A549 (cell line): ENCODE data around the gene FAM13A. TPM values are rescaled to one million over a fixed set of nuclear protein-coding genes. Genes with fewer than 3 reads are reported as not detected.

Experiments used
- ATAC-seq, 2 experiments: fragments of 200-7000 bp in 1 of 2; fragments of >200 bp in 1 of 2; cut with Nextera tagmentation in 1 of 2; cut with Tn5 transposase in 1 of 2; 3 replicates each; pipeline versions ENCODE4 v1.8.0 to v1.9.1; 2018 to 2020; ENCODE audit warnings: mild to moderate bottlenecking in 1 of 2, moderate library complexity in 1 of 2
- CTCF ChIA-PET: fragments of 300-600 bp; sonication (Branson Sonifier 250); formaldehyde crosslinking; extraction: SDS; loops from one replicate; lab custom pipeline; 2021; ENCODE audit warnings: antibody characterized with exemption, inconsistent platforms; lab: Yijun Ruan, JAX
- POLR2A ChIA-PET: fragments of 350-600 bp; formaldehyde crosslinking; extraction: SDS; loops from one replicate; lab custom pipeline; 2021; ENCODE audit warnings: antibody characterized with exemption, inconsistent platforms; lab: Yijun Ruan, JAX
- DNase-seq, 2 experiments: peaks; one replicate each; pipeline versions ENCODE4 v3.0.0 to v3.0.0-alpha.2; 2011 to 2016; ENCODE audit warnings: low read depth in 1 of 2, low spot score in 1 of 2
- FAIRE-seq: peaks from 2 replicates; lab custom pipeline; 2011; peaks lifted over from hg19 to GRCh38; lab: Jason Lieb, UNC
- H3K27ac ChIP-seq, 2 experiments: fragments of >200 bp; sonication (Bioruptor Twin); formaldehyde crosslinking; 3 replicates each; pipeline ENCODE4 v1.5.1; 2016 to 2017
- H3K4me1 ChIP-seq: fragments of >200 bp; sonication (Bioruptor Twin); formaldehyde crosslinking; 3 replicates; pipeline ENCODE4 v1.6.1; 2016
- H3K4me2 ChIP-seq: fragments of >200 bp; sonication (Bioruptor Twin); formaldehyde crosslinking; 3 replicates; pipeline ENCODE4 v1.6.1; 2016
- H3K4me3 ChIP-seq: fragments of >200 bp; sonication (Bioruptor Twin); formaldehyde crosslinking; 3 replicates; pipeline ENCODE4 v1.5.1; 2016
- H3K9me3 ChIP-seq: fragments of >200 bp; sonication (Bioruptor Twin); formaldehyde crosslinking; 3 replicates; pipeline ENCODE4 v1.6.1; 2016
- ATOH8 ChIP-seq: fragments of 250-450 bp; sonication (Bioruptor Pico); IDR thresholded peaks from 2 replicates; pipeline ENCODE4 v1.5.0; 2020; ENCODE audit warnings: low read depth, mild to moderate bottlenecking, moderate library complexity
- BHLHE40 ChIP-seq: IDR thresholded peaks from 2 replicates; pipeline ENCODE4 v1.6.1; 2012; ENCODE audit warnings: low read depth, low read length, inconsistent platforms
- CBX2 ChIP-seq: fragments of 200-600 bp; sonication (generic); IDR thresholded peaks from 2 replicates; pipeline ENCODE4 v1.6.1; 2016; ENCODE audit warnings: low read depth, mild to moderate bottlenecking, borderline replicate concordance
- CBX8 ChIP-seq: fragments of 200-600 bp; sonication (generic); IDR thresholded peaks from 2 replicates; pipeline ENCODE4 v1.6.1; 2016
- CHD2 ChIP-seq: fragments of 150-350 bp; IDR thresholded peaks from 2 replicates; pipeline ENCODE4 v1.6.1; 2014; ENCODE audit warnings: low read length; ENCODE audit not compliant: partially characterized antibody
- E2F6 ChIP-seq: IDR thresholded peaks from 2 replicates; pipeline ENCODE4 v1.6.1; 2012; ENCODE audit warnings: low read depth, borderline replicate concordance
- EHF ChIP-seq: fragments of 250-450 bp; sonication (Bioruptor Pico); IDR thresholded peaks from 2 replicates; pipeline ENCODE4 v1.5.0; 2020; ENCODE audit warnings: mild to moderate bottlenecking
- EHMT2 ChIP-seq: fragments of 200-600 bp; sonication (generic); IDR thresholded peaks from 2 replicates; pipeline ENCODE4 v1.6.1; 2016; ENCODE audit warnings: antibody characterized with exemption, low read depth, mild to moderate bottlenecking, moderate library complexity
- ESRRA ChIP-seq: fragments of 150-350 bp; IDR thresholded peaks from 2 replicates; pipeline ENCODE4 v1.6.1; 2014; ENCODE audit warnings: mild to moderate bottlenecking, low read length, borderline replicate concordance
- FOSL2 ChIP-seq, 2 experiments: fragments of 450-650 bp in 1 of 2; fragments of >200 bp in 1 of 2; sonication (Bioruptor Twin) in 1 of 2; formaldehyde crosslinking; IDR thresholded peaks; 2 replicates each; pipeline versions ENCODE4 v1.5.0 to v1.6.1; 2016 to 2020; ENCODE audit warnings: mild to moderate bottlenecking in 1 of 2, moderate library complexity in 1 of 2
- FOXS1 ChIP-seq: fragments of 250-450 bp; sonication (Bioruptor Pico); IDR thresholded peaks from 2 replicates; pipeline ENCODE4 v1.5.0; 2020; ENCODE audit warnings: mild to moderate bottlenecking, moderate library complexity
- KDM1A ChIP-seq: fragments of 200-600 bp; sonication (generic); IDR thresholded peaks from 2 replicates; pipeline ENCODE4 v1.6.1; 2016; ENCODE audit warnings: low read depth, mild to moderate bottlenecking
- KDM5A ChIP-seq: fragments of 200-600 bp; sonication (generic); IDR thresholded peaks from 2 replicates; pipeline ENCODE4 v1.6.1; 2016; ENCODE audit warnings: antibody characterized with exemption, mild to moderate bottlenecking
- MAFK ChIP-seq: fragments of 450-650 bp; IDR thresholded peaks from 2 replicates; pipeline ENCODE4 v1.6.1; 2014; ENCODE audit not compliant: partially characterized antibody
- NFE2L2 ChIP-seq: fragments of 150-350 bp; conservative IDR thresholded peaks from 2 replicates; pipeline ENCODE4 v1.6.1; 2014; ENCODE audit warnings: low read length
- NR3C1 ChIP-seq: fragments of >200 bp; sonication (Bioruptor Twin); formaldehyde crosslinking; IDR thresholded peaks from 3 replicates; pipeline ENCODE4 v1.6.1; 2017
- PBX3 ChIP-seq: IDR thresholded peaks from 2 replicates; pipeline ENCODE4 v1.6.1; 2012
- PHF8 ChIP-seq: fragments of 200-600 bp; sonication (generic); IDR thresholded peaks from 2 replicates; pipeline ENCODE4 v1.6.1; 2016; ENCODE audit warnings: low read depth, mild to moderate bottlenecking, antibody characterized with exemption, moderate library complexity, borderline replicate concordance
- POLR2A ChIP-seq: IDR thresholded peaks from 2 replicates; pipeline ENCODE4 v1.6.1; 2012; ENCODE audit warnings: mild to moderate bottlenecking, low read length
- REST ChIP-seq: fragments of 200-600 bp; sonication (generic); IDR thresholded peaks from 2 replicates; pipeline ENCODE4 v1.6.1; 2016; ENCODE audit warnings: antibody characterized with exemption, mild to moderate bottlenecking, moderate library complexity
- USF2 ChIP-seq: fragments of 450-650 bp; IDR thresholded peaks from 2 replicates; pipeline ENCODE4 v1.6.1; 2014; ENCODE audit warnings: antibody characterized with exemption
- WGBS: methylation state at CpG from one replicate; pipeline ENCODE4 v1.1.6; 2017; ENCODE audit errors: missing lambda C conversion rate; 5-methylcytosine and 5-hydroxymethylcytosine counted together
- polyA plus RNA-seq, 4 experiments: library from polyadenylated mRNA; depleted of rRNA in 3 of 4; stranded (reverse); fragments of >200 nt; fragmentation: RNase III in 1 of 4; extraction: RNeasy Plus Mini Kit Qiagen cat#74134 plus additional on column Dnase treatment in 1 of 4; gene quantifications; 2 replicates in 3 of 4; 3 replicates in 1 of 4; pipeline ENCODE4 v1.2.3, GENCODE V29; 2011 to 2017

FAM13A gene
- polyA plus RNA-seq, 2 of the 4 experiments (the other 2 are of a cell fraction): 6.5 to 22.0 TPM

GRCh38 chr4:88880501-88881226, 176.3 kb downstream of the FAM13A start:
- Histone ChIP-seq H3K4me1 (no peaks in the 10 kb centered on the region), H3K9me3 (no peaks in the 10 kb centered on the region), H3K4me2 (no peak overlapping the region), H3K27ac (no peak overlapping the region), H3K4me3 (no peak overlapping the region)
- ATAC-seq: no peak
- 91% methylated on average over 8 of the region's 11 CpGs for WGBS
- TF ChIP-seq KDM5A (no peak), EHF (CRISPR knock-in tag) (no peak), KDM1A (no peak), USF2 (no peak), REST (no peak)
- DNase-seq: no peak
- ChIA-PET CTCF (interaction anchor here (0.5 kb wide), 1 partner anchor 176 kb away, joined by 4 read pairs; no protein-coding TSS in a partner anchor), POLR2A (no interaction called here)
- FAIRE-seq: no peak

GRCh38 chr4:88879991-88880390, 177.0 kb downstream of the FAM13A start:
- POLR2A ChIA-PET: no interaction called here
- Histone ChIP-seq H3K4me3 (no peak overlapping the region), H3K4me1 (no peaks in the 10 kb centered on the region)
- DNase-seq: no peak
- 86% methylated on average over 4 of the region's 4 CpGs for WGBS
- CTCF ChIA-PET: interaction anchor here (0.5 kb wide), 1 partner anchor 176 kb away, joined by 4 read pairs; no protein-coding TSS in a partner anchor
- TF ChIP-seq FOXS1 (CRISPR knock-in tag) (no peak), CBX8 (no peak), EHMT2 (no peak), E2F6 (no peak), PBX3 (no peak), ESRRA (no peak), PHF8 (no peak), POLR2A (no peak), FOSL2 (IDR thresholded peaks at IDR 0.05) (no peak), FOSL2 (CRISPR knock-in tag; IDR thresholded peaks at IDR 0.05) (no peak), KDM5A (no peak), REST (no peak), CBX2 (no peak), BHLHE40 (no peak), ATOH8 (CRISPR knock-in tag) (no peak), NFE2L2 (no peak), MAFK (no peak), CHD2 (no peak), NR3C1 (no peak)
- TF ChIP-seq, all 56 proteins: peak for 0
- no peak overlapping the region for H3K4me2 ChIP-seq
- FAIRE-seq (no peak), ATAC-seq (no peak)
- no peaks in the 10 kb centered on the region for H3K9me3 ChIP-seq
- no peak overlapping the region for H3K27ac ChIP-seq
